GM21447 (cell line): Measurements from ENCODE around the gene HOXA10.

Source experiments
- ATAC-seq: cut with Tn5 transposase; IDR thresholded peaks from one replicate; pipeline ENCODE4 v1.9.1; 2021; ENCODE audit not compliant: unreplicated experiment

HOXA10 gene

GRCh38 chr7:27168265-27168947 is 5.7 kb downstream of the HOXA10 start:
- ATAC-seq: no peak

GRCh38 chr7:27167916-27168264 is 6.2 kb downstream of the HOXA10 start:
- no peak for ATAC-seq

GRCh38 chr7:27166531-27167505 is 7.3 kb downstream of the HOXA10 start:
- ATAC-seq: no peak

- ATAC-seq: no peak
These were observed 8.1 kb downstream of the HOXA10 start for GRCh38 chr7:27165996-27166530.

GRCh38 chr7:27165089-27165995 is 8.8 kb downstream of the HOXA10 start, which contains the start of gene HOXA9:
Gene HOXA9 (minus strand): TSS chr7:27165537. CDS start chr7:27165457, 80 bp downstream.
- no peak for ATAC-seq

GRCh38 chr7:27164367-27165088 is 9.6 kb downstream of the HOXA10 start:
- no peak for ATAC-seq

GRCh38 chr7:27164045-27164366 is 10.1 kb downstream of the HOXA10 start:
- ATAC-seq: no peak

- no peak for ATAC-seq
These were observed 10.7 kb downstream of the HOXA10 start for GRCh38 chr7:27163288-27164044.

GRCh38 chr7:27162561-27163287 is 11.4 kb downstream of the HOXA10 start:
- no peak for ATAC-seq

GRCh38 chr7:27161721-27162560 is 12.2 kb downstream of the HOXA10 start:
- no peak for ATAC-seq

GRCh38 chr7:27161214-27161720 is 12.9 kb downstream of the HOXA10 start:
- no peak for ATAC-seq

- ATAC-seq: no peak
These were observed 13.4 kb downstream of the HOXA10 start for GRCh38 chr7:27160546-27161213.

- no peak for ATAC-seq
These were observed 14.0 kb downstream of the HOXA10 start for GRCh38 chr7:27160145-27160545.

- ATAC-seq: no peak
These were observed 14.6 kb downstream of the HOXA10 start for GRCh38 chr7:27159266-27160144.

GRCh38 chr7:27158436-27159265 is 15.5 kb downstream of the HOXA10 start:
- ATAC-seq: no peak
